COR-L47 (cell line): ENCODE results near the gene VMAC.

Experiments
- DNase-seq: peaks from one replicate; lab custom pipeline; 2025; lab: John Stamatoyannopoulos, UW

The VMAC gene

GRCh38 chr19:5903624-5904351 is 884 bp upstream of the VMAC start, which contains the start of gene NDUFA11:
NDUFA11 (minus strand) TSS chr19:5903790; CDS start chr19:5903708, 82 bp downstream.
- DNase-seq: peak; percentile 96

DNA sequence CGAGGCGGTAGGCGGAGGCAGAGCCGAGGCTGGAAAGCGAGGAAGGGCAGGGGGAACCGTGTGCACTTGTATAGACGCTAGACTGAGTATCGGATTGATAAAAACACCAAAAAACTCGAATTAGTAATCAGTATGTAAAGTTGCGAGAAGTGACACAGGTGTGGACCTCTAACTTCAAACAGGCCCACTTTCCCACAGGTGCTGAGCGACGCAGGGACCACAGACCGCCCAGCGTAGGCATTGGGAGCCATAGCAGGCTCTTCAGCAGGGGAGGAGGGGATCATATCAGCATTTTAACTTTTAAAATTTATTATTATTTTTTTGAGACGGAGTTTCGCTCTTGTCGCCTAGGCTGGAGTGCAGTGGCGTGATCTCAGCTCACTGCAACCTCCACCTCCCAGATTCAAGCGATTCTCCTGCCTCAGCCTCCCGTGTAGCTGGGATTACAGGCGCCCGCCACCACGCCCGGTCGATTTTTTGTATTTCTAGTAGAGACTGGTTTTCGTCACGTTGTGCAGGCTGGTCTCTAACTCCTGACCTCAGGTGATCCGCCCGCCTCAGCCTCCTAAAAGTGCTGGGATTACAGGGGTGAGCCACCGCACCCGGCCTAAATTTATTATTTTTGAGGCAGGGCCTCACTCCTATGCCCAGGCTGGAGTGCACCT is 574 bp downstream of the VMAC start:
- DNase-seq: no peak

DNA sequence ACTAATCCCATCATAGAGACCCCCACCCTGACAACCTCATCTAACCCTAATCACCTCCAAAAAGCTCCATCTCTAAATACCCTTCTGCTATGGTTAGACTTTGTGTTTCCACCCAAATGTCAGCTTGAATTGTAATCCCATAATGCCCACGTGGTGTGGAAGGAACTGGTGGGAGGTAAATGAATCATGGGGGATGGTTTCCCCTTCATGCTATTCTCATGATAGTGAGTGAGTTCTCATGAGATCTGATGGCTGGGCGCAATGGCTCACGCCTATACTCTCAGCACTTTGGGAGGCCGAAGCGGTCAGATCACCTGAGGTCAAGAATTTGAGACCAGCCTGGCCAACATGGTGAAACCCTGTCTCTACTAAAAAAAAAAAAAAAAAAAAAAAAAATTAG is 2.6 kb downstream of the VMAC start:
- no peak for DNase-seq

- DNase-seq: no peak
Observed at GRCh38 chr19:5908773-5909442, 4.2 kb downstream of the VMAC start.

GRCh38 chr19:5910638-5910907 is 5.9 kb downstream of the VMAC start:
- DNase-seq: no peak

DNA sequence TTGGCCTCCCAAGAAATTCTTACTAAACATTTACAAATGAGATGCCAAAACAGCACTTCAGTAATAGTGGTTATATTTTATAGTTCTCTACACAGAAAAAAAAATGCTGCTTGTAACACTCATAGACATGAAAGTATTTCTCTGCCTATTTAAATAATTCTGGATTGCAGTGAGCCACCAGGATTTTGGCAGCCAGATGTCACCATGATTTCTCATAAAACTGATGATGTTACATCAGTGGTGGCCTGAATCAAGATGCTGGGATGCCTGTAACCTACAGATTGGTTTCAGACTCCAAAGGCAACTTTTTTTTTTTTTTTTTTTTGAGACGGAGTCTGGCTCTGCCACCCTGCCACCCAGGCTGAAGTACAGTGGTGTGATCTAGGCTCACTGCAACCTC is 6.7 kb downstream of the VMAC start:
- DNase-seq: no peak

- no peak for DNase-seq
Observed at GRCh38 chr19:5913739-5914357, 9.2 kb downstream of the VMAC start, which contains the start of gene CAPS. CAPS (plus strand) TSS chr19:5914254; CDS start chr19:5914407, 153 bp downstream.

GRCh38 chr19:5914358-5914774 is 9.7 kb downstream of the VMAC start:
- no peak for DNase-seq

- DNase-seq: no peak
Observed at GRCh38 chr19:5914946-5915781, 10.5 kb downstream of the VMAC start.

DNA sequence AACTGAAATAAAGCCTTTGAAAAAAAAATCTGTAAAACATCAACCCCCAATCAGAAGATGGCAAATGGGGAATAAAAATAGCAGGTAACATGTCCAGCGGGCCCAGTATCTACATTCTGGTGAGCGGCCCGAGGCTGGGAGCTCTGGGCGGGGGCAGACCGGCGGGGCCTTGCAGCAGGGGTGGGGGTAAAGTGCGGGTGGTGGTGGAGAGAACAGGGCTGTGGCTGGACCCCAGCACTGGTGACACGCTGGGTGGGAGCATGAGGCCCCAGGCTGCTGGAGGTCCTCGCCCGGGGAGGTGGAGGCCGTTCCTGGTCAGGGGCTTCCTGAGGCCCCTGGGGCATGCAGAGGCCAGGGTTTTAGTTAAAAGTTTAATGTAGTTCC is 11.1 kb downstream of the VMAC start:
- DNase-seq: no peak

DNA sequence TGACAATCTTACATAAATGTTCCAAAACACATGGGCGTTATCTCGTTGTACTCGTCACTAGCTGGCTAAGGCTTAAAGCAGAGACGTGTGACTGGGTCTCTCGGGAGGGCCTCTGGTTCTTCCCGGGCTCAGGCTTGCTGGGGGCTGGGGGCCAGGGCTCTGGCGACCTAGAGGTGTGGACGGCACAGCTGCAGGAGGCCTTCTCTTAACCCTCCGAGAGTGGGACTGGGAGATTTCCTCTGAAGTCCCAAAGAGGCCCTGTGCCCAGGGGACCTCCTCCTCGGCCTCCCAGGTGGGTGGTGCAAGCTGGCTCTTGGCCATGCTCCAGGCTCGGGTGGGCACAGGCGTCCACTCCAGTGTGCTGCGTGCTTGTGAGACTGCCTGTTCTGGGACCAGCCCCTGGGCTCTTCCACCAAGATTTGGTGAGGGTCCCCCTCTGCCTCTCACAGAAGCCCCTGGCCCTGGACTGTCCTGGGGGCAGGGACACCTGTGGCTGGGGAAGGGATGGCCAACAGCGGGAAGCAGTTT is 11.6 kb downstream of the VMAC start:
- no peak for DNase-seq

GRCh38 chr19:5917431-5918107 is 12.9 kb downstream of the VMAC start:
- no peak for DNase-seq

DNA sequence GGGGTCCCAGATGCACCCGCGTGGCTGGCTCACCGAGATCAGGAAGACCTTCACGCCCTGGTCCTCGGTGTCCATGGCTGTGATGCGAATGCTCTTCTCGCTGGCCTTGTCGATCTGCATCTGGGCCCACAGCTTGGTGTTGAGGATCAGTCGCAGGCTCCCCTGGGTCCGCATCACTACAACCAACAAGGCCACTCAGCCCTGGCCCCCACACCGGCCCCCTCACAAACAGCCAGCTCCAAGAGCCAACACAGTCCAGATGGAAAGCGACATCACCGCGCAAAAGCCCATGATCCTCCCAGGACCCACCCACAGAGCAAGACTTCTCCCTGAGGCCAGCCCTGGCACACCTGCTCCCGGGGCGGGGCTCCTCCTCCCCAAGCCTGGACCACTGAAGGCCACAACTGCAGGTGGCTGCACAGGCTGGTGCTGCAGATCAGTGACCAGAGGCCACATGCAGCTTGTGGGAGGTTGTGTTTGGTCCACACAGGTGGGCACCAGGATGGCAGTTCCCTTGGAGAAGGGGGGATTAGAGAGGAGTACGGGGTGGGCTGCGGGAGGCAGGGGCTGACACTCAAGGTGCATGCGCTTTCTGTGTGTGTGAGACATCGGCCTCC is 13.9 kb downstream of the VMAC start:
- no peak for DNase-seq

DNA sequence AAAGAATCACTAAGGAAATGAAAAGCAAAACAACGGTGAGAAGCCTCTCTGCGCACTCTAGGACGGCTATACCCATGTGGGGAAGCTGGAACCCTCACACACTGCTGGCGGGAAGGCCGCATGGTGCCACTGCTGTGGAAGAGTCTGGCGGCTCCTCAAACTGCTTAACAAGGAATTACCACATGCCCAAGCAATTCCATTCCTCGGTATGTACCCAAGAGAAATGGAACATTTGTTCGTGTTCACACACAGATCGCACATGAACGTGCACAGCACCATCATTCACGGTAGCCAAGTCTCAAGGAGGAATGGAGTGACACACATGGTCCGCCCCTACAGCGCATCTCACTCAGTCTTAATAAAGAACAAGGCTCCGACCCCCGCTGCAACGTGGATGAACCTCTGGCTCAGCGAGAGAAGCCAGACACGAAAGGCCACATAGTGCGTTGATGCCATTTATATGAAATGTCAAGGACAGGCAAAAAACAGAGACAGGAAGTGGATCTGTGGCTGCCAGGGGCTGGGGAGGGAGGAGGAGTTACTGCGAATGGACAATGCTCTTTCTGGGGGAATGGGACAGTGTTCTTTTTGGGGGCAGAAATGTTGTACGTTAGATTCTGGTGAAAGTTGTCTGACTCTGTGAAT is 17.0 kb downstream of the VMAC start:
- DNase-seq: no peak

GRCh38 chr19:5922161-5922545 is 17.5 kb downstream of the VMAC start:
- DNase-seq: no peak

DNA sequence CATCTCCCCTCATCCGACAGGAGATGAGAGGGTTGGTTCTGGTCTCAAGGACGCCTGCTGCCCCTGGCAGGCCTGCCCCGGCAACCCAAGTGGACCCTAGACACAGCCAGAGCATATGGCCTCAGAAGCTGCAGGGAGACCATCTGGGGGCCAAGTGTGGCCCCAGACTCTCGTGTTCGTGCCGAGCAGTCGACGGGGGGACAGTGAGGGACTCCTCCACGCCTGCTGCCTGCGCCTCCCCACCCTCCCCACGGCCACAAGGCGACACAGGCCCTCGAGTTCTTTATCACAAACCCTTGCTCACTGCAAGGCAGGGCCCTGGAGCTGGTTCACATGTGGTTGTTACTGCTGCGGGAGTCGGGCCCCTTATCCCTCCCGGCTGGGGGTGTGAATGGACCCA is 18.7 kb downstream of the VMAC start:
- no peak for DNase-seq

DNA sequence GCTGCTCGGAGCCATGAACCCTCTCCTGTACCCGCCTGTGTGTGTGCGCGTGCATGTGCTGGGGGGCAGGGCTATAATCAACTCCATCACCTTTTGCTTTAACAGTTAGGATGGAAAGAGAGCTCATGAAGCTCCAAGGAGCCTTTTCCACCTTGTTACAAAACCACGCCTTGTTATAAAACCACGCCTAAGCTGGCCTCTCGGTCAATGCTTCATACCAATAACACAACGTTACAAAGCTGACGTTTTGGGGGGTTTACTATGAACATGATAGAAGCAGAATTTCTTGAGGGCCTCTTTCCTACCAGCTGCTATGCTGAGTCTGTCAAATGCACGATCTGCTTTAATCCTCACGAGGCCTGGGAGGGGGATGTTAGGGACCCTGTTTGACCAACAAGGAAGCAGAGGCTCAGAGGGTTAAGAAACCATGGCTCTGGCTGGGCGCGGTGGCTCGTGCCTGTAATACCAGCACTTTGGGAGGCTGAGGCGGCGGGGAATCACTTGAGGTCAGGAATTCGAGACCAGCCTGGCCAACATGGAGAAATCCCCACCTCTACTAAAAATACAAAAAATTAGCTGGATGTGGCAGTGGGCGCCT is 21.3 kb downstream of the VMAC start:
- DNase-seq: no peak

DNA sequence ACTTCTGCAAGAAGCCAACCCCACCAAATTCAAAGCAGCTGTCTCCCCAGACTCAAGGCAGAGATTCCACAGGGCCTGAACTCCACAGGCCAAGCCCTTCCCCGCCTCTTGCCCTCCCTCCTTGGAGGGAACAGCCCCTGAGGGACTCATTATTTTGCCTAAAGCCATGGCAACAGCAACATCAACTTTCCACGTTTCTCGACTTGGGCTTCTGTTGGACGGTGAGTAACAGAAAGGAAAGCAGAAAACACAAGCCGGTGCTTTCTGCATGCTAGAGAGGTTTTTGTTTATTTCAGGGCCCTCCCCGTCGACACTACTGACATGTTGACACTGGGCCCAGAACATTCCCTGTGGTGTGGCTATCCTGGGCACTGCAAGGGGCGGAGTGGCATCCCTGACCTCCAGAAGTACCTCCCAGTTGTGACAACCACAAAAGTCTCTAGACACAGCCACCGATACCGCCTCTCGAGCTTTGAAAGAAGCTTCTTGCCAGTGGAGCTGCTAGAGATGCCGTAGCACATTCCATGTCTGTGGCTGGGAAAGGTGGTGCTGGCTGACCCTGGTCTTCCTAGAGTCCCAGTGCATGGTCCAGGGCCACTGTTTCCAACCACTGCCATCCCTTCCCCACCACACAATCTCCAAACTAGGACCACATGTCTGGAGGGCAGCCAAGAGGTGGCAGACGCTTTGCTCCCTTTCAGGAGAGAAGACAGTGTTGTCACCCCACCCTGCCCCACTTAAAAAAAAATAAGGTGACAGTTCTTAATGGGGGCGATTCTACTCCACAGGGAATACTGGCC is 22.2 kb downstream of the VMAC start:
- DNase-seq: no peak

DNA sequence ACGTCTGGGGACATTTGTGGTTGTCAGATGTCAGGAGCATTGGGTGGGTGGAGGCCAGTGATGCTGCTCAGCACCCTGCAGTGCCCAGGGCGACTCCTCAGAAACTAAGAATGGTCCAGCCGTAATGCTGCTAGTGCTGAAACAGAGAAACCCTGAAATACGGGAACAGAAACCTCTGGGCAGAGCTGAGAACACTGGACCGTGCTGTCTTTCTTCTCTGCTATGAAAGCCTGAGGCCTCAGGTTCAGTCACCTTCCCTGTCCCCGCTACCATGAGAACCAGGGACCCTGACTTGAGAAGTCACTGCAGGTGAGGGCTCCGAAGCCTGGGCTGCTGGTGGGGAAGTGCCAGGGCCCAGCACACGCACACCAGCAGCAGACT is 22.8 kb downstream of the VMAC start:
- no peak for DNase-seq
